Effector CD4-positive, alpha-beta T cell (primary cell): ENCODE results near the gene NCK2.

ENCODE experiments used
- DNase-seq: peaks from one replicate; pipeline ENCODE4 v3.0.0-alpha.2; 2020

NCK2 gene

DNA sequence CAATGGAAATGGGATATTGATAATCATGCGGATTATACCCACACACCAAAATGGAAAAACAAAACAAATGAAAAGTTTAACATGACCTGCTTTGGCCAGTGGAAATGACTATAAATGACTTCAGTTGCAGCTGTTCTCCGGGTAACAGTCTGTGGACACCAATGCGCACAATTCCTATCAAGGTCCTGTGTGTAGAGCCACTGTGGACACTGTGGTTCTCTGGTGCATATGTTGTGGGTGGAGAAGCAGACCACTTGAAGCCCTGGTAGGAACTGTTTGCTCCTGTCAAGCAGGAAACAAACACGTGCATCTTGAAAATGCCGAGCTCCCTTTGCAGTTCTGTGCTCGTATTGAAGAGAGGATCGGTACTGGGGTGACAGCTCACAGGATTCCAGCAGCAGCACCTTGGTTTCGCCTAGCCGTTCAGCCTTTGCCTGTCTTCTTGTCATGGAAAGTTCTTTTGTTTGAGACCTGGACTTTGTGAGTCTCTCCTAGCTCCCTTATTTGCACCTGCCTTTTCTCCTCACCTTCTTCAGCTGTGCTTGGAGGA is 32.9 kb downstream of the NCK2 start:
- DNase-seq: no peak

DNA sequence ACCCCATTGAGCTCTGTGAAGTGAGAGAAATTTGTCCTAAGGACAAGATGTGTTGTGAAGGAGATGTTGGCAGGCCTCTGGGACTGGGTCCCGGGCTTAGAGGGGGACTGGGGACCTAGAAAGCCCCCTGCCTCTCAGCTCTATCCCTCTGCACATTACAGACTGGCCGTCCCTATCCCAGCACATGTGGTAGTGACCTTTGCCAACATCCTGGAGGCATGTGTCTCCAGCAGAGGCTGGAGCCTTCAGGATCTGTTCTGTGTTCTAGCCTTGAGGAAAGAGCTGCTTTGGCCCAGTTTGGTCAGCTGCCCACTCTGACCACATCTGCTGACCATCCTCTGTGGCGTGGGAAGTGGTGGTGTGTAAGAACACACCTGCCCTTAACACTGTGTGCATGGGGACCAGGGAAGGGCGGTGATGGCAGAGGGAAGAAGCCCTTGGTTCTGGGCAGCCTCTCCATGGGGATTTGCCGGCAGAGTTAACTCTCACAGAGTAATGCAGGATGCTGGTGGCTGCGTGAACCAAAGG is 33.4 kb downstream of the NCK2 start:
- DNase-seq: no peak

DNA sequence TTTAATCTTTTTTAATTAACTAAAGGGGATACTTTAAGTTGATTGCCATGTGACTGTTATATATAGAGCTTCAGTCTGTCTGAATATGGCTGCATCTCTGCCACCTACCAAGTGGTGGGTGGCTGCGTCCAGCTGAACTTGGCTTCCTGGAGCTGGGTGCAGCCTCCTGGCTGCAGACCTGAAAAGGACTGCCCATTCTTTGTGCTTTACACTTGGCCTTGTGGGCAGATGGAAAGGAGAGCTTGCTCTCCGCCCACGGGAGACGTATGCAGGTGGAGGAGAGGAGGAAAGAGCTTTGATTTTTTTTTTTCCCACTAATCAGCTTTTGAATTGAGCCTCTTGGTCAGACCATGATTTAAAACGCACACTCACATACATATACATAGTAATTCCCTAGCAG is 34.7 kb downstream of the NCK2 start:
- no peak for DNase-seq

DNA sequence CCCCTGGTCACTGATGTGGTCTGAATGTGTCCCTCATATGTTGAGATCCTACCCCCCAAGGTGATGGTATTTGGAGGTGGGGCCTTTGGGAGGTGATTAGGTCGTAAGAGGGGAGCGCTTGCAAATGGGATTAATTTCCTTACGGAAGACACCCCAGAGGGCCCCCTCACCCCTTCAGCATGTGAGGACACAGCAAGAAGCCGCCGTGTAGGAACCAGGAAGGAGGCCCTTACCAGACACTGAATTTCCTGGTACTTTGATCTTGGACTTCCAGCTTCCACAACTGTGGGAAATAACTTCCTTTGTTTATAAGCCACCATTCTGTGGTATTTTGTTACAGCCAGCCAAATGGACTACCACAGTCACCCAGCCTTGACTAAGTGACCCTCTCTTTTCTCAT is 35.9 kb downstream of the NCK2 start:
- no peak for DNase-seq

DNA sequence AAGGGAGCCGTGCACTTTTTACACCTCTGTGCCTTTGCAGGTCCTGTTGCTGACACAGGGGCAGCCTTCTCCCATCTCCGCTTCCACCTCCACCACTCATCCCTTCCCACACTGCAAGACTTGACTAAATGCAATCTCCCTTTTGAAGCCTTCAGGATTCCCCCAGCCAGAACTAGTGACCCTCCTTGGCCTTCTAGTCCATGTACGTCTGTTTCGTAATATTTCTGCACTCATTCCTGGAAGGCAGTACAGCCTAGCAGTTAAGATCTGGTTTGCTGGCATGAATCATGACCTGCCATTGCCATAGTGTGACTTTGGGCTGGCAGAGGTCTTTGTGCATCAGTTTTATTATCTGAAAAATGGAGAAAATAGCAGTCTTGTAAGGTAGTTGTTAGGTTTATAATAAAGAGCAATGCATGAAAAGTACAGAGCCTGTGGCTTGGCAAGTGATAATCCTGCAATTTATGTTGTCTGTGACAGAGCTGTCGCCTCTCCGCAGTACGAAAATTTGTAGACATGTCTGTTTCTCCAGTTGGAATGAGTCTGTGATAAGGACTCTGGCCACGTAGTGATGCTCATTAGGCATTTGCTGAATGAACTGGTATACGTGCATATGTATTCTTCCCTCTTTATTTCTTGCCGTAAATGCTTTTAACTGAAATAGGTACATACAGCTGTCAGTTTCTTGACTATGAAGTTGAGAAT is 36.7 kb downstream of the NCK2 start:
- no peak for DNase-seq

DNA sequence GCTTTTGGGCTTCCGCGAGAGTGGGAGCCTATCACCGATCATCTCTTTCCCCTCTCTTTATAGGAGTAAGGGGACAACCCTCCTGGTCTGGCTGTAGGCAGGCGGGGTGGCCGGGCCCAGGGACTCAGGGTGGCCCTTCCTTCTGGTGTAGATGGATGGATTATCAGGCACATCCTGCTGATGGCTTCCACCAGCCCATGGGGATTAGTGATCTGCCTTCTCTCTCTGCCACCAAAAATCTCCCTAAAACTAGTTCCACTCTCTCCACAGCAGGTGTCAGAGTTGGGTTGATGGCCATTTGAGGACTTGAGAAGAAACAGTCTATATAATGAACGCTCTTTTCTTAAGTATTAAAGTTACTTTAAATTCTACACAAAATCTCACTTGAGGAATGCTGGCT is 37.4 kb downstream of the NCK2 start:
- DNase-seq: no peak

DNA sequence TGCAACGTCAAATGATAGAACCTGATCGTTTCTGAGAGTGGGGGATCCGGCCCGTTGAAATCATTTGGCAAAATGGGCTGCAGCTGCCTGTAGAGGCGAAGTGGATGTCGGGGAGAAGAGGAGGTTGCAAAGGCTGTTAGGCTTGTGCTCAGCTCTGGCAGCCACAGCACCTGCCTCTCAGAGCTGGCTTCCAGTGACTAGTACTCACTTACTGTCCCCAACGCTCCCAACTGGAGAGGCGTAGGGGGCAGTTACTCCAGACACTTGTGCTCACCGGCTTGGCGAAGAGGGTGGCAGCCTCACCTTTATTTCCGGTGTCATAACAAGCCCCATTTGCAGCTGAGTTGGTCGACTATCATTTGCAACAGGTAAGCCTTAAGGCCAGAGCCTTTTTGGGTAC is 37.9 kb downstream of the NCK2 start:
- DNase-seq: no peak

DNA sequence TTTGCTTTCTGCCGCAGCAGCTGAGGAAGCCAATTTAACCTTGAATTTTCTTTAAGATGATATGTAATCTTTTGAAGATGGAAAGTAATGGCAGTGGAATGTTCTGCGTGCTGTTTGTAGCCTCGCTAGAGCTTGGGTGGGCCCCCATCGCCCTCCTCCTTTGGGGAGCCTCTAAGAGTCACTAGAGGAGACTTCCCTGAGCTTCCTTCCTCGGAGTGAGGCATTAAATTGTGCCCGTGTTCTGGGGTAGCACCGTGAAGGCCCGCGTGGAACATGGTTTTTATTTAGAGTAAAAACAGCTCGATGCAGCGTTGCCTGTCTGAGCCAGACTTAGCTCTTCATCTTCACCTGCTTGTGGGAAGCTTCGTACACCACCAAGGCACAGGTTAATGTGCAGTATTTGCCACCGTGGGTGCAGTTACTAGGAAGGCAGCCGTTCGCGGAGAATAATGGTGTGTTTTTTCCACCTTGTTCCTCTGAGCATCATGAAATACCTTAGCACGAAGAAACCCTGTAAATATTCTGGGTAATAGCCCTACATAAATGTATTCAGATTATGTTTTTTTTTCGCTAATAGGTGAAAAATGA is 38.5 kb downstream of the NCK2 start:
- DNase-seq: no peak

DNA sequence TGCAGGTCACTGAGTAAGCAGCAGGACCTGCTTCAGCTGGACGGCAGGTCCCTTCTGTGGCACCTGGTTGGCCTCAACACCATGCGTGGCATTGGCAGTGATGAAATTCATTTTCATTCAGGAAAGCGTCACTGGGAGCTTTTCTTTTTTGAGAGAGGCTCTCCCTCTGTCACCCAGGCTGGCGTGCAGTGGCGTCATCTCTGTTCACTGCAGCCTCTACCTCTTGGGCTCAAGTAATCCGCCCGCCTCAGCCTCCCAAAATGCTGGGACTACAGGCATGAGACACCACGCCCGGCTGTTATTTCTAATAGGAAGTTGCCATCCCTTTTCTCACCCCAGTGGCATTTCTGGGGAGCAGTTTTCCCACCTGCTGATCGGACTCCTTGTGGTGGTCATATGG is 39.3 kb downstream of the NCK2 start:
- no peak for DNase-seq

DNA sequence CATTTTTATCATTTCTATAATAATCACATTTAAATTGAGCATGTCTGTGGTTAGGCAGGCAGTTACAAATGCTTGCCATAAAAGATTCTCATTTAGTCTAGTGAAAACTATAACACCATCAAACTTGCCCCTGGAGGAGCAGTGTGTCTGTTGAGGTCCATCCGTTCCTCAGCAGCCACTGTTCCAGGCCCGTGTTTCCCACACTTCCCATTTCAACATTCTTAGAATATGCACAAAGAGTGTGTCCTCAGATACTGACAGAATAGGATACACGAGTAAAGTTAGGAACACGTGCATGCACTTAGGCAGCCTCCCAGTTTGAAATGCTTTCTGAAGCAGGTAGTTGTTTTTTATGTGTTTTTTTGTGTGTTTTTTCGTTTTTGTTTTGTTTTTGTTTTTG is 39.9 kb downstream of the NCK2 start:
- DNase-seq: no peak

DNA sequence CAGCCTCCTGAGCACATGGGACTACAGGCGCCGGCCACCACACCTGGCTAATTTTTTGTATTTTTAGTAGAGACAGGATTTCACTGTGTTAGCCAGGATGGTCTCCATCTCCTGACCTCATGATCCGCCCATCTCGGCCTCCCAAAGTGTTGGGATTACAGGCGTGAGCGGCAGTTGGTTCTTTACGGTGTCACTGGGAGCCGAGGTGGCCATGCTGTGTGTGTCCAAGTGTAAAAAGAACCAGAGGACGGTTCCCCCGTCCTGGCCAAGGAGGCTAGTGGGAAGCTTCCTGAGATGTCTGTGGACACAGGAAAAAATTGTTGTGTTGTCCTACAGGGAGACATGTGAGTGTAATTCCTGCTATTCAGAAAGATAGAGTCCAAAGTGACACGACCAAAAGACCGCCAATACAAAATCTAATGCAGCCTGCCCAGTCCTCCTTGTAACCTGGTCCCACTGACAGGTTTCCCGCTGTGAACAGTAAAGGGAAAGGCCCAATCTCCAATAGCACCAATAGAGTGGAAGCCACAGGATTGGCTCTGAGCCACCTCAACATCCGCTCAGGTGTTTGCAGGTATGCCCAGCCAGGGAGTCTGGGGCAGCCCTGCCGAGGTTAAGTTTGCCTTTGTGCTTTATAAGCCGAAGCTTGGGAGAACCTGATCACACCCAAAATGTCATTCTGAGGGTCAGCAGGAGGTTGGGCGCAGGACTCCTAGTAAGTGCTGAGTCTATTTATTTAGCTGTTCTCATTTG is 40.6 kb downstream of the NCK2 start:
- no peak for DNase-seq

DNA sequence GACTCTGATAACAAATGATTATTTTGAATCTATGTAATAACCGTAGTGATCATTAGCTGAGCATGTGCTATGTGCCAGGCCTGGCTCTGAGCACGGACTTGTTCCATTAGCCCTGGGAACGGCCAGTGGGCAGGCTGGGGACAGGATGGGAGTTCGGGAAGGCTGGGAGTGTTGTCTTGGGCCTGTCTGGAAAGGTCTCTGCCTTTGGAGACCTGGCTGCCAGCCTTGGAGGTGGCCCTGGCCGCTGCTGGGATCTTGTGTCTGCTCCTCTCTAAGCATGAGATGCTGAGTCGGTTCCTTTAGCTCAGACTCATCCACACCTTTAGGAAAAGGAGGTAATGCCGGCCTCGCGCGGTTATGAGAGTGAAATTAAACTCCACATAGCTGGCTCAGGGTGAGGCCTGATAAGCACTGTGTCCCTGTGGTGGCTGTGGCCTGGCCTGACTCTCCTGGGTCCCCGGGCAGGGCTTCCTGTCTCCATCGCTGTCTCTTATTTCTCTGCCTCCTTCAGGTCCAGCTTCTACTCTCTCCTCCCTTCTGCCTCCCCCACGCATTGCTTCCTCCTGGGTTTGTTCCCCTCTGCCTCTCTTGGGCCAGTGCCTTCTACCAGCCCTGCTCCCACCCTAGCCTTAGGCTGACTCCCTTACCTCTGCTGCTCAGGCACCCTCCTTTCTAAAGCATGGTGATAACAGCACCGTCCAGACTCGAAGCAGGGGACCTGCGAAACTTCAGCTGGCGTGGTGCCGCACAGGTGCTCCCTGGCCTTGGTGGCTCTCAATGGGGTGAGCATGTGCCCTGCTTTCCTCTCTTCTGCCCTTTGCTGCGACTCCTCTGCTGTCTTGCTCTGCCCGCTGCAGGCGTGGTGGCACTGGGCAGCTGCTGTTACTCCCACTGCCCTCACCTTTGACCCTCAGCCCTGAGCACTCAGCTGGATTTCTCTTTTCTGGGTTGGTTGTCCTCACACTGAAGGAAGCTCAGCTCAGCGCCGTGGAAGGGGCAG is 41.8 kb downstream of the NCK2 start:
- no peak for DNase-seq

DNA sequence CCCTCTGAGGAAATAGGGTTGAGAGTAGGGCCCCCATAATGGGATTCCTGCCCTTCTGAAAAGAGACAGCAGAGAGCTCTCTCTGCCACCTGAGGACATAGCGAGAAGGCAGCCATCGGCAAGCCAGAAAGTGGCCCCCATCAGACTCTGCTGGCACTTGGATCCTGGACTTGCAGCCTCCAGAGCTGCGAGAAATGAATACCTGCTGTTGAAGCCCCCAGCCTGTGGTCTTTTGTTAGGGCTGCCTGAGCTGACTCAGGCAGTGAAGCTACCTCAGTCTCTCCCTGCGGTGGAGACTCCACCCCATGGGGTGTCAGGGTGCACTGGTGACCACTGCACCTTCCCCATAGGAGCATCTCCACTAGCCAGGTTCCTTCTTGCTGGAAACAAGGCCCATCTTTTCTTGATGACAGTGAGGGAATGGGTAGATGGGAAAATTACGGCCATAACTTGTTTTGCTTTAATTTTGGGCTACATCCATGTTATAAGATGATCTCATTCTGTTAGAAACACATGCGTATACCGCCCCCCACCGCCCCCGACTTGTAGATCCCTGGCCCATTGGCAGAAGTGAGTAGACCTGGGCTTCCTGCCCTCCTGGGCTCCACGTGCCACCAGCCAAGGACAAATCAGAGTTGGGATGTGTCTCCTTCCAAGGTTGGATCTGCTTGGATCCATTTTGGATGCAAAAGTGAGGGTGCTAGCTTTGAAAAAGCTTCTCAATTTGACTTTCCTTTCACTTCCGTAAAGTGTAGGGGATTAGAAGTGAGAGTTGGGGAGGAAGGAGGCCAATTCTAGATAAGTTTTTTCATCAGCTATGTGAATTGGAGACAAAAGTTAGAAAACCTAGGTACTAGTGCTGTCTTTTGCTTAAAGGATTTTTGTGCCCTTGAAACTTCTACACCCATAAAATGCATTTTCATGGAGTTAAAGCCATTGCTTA is 42.9 kb downstream of the NCK2 start:
- no peak for DNase-seq

DNA sequence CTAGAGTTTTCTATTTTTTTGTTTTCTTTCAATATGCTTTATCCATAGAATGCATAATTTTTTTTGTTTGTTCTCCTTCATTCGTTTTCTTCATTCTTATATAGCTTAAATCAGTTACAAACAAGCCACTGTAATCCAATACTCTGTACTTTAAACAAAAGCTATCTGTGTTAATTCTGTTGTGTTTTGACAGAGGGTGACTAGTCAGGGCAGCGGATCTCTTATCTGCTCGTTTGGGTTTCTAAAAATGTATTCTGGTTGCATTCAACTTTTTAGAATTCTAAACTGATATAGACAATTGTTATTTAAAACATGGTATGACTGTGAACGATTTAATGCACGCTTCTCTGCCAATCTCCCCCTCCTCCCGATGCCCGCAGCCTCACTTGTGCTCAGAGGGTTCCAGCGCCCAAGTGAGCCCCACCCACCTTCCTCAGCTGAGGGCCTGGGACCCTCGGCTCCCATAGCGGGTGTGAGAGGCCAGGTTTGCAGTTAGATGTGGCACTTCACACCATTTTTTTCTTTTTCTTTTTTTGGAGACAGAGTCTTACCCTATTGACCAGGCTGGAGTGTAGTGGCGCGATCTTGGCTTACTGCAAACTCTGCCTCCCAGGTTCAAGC is 44.1 kb downstream of the NCK2 start:
- DNase-seq: no peak

DNA sequence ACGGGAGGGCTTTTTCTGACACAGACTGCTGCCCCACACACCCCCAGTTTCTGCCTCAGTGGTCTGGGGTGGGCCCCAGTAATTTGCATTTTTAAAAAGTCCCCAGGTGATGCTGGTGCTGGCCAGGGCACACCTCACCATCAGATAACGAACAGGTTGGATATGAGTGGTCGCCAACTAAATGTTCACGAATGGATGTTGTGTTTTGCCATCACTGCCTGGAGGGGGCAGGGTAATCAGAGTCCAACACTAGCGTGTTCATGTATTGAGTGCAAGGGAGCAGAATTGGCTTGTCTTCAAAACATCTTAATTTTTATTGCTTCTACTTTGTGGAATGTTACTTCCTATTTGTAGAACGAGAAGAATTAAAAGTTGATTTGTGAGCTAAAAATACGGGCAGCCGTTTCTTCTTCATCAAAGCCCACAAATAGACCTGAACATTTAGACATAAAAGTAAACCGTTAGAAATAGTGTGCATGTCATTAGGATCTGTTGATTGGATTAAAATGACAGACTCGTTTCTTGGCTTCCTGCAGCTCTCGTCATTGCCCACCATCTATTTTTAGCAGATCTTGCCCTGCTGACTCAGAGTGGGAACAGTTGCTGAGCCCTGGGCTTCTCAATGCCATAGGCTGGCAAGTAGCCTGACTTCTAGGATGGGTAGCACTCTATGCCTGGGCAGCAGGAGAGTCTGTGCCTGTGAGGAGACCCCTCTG is 45.2 kb downstream of the NCK2 start:
- peak; percentile 63 for DNase-seq

DNA sequence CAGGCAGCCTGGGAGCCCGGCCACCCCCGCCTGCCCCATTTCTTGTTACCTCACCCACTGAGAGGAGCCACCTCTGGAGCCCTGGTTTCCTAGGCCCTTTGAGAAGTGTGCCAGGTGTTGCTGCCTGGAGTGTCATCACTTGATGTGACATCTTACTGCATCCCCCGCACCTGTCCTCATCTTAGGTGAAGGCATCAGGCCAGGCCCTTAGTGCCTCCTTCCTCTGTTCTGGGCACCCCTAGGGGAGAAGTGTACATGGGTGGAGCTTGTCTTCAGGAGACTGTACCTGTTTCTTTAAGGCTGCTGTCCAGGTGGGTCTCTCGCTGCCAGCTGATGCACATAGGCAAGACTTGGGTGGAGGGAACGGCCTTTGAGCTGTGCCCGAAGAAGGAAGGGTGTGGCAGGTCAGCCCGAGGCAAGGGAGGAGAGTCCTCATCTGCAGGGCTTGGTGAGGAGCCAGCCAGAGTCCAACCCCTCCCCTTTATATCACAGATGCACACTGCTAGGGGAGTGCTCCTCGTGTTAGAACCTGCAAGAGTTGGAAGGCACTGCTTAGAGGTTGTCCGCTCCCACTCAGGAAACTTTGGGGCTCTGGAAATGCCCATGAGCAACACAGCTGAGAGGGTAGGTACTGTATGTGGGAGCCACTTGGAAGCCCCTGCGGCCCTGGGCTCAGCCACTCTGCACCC is 45.9 kb downstream of the NCK2 start:
- no peak for DNase-seq

DNA sequence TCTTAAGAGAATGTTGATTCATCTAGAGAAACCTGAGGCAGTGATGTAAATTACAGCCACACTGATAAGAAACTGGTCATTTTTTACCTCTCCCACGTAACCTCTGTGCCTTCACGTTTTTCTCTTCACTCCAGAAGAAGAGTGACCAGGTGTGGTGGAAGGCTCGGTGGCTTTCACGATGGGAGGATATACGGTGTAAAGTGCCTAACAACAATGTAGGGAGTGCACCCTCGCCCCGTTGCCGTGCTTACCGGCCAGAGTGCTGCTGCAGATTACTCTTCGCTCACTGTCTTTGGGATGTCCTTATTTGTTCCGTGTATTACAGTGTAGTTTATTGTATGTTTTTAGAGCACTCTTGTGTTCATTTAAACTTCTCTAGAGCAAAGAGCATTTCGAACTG is 46.5 kb downstream of the NCK2 start:
- DNase-seq: no peak

DNA sequence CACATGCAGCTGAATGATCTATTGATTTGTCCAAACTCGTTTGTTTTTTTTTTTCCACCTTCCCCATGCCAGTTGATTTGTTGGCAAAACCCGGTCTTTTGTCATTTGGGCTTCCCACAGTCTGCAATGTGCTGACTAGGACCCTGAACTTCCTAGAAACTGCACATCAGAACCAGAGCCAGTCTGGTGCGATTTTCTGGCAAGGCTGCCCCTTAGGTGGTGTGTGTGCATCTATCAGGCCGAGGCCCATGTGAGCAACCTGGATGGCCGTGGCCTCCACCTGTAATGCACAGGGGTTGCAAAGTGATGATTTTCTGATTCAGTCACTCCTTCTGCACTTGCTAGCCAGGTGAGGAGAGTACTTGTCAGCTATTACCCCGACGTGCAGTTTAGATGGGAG is 47.8 kb downstream of the NCK2 start:
- DNase-seq: no peak

DNA sequence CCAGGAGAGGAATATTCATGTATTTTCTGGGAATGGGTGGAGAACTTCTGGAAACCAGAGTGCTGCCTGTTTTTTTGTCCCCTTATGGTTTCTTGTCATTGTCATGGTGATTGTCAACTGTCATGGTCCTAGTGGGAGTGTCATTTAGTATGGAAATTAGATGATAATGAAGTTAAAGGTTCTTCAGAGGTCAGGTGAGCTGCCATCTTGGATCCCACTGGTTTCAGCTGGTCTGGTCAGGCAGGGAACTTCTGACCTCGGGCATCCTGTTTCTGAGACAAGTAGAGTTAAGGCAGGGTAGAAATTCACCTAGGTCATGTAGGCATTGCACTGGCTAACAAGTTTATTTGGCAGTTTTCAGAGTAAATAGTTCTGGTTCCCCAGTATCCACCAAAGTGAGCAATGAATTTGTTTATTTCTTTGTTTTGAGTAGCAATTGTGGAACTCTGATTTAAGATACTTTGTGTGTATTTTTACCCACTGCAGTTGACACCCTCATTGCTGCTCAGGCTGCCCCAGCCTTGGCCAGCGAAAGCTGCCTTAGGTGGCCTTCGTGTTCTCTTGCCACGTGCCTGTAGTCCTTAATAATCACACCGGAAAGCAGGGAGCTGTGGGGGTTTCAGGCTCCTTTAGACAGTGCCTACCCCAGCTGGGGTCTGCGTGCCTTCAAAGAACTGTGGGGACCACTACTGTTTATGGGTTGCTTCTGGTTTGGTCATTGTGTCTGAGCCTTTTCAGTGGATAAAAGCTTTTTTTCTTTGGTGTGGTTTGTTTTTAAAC is 48.7 kb downstream of the NCK2 start:
- DNase-seq: no peak
